Activated CD4-positive, alpha-beta T cell treated with anti-CD3 and anti-CD28 coated beads, Interleukin-2, Interleukin-4, amounts not matched to agents 100 ng/mL and 50 ng/mL, durations not matched to agents 16 hours and 8 hours (primary cell): ENCODE data around the gene CIAO2B.
A peak's percentile ranks its signal among the peaks of the same experiment; 100 is the strongest.

Source experiments
- DNase-seq: peaks from one replicate; pipeline ENCODE4 v3.0.0-alpha.2; 2020; ENCODE audit warnings: low spot score

Gene CIAO2B

GRCh38 chr16:66919569-66920298 lies 14.5 kb downstream of the CIAO2B start:
- no peak for DNase-seq

- DNase-seq: no peak
Observed at GRCh38 chr16:66918803-66919568, 15.2 kb downstream of the CIAO2B start, which contains the start of gene CDH16. Gene CDH16, minus strand, starts transcription at chr16:66918885. Its CDS starts 820 bp downstream, at chr16:66918065.

- no peak for DNase-seq
Observed at GRCh38 chr16:66918355-66918754, 15.8 kb downstream of the CIAO2B start.

DNA sequence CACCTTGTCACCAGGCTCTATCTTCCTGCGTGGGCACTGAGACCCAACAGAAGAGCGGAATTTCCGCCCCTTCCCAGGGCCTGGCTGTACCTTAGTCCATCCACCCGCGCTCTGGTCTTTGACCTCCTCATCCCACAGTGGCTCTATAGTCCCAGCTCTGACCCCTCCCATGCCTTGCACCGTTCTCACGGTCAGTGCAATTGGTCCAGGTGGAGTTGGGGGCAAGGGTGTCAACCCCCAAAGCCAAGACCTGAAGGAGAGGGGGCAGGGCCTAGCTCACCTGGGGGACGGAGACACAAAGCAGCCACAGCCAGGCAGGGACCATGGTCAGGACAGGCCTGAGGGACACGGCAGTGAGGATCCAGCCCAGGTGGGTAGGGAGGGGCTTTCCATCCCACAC lies 16.5 kb downstream of the CIAO2B start:
- DNase-seq: no peak

- no peak for DNase-seq
Observed at GRCh38 chr16:66916518-66916917, 17.7 kb downstream of the CIAO2B start.

- DNase-seq: no peak
Observed at GRCh38 chr16:66915041-66915440, 19.2 kb downstream of the CIAO2B start.

GRCh38 chr16:66914541-66914940 lies 19.7 kb downstream of the CIAO2B start:
- no peak for DNase-seq

DNA sequence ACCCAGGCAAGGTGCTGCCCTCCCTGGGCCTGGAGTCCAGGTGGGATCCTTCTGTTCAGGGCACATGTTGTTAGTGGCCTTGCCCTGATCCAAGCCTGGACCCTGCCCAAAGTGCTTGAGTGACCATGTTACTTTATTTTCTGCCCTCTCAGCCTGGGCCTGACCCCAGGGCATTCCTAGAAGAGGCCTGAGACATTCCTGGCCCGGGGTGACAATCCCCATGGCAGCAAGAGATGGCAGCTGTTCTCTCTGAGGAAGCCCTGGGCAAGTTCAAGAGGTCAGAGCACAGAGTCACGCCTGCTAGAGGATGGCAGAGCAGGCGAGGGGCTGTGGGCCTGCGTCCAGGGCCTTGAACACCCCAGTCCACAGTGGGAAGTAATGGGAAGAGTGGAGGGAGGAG lies 20.5 kb downstream of the CIAO2B start:
- no peak for DNase-seq

GRCh38 chr16:66913081-66913480 lies 21.1 kb downstream of the CIAO2B start:
- no peak for DNase-seq

DNA sequence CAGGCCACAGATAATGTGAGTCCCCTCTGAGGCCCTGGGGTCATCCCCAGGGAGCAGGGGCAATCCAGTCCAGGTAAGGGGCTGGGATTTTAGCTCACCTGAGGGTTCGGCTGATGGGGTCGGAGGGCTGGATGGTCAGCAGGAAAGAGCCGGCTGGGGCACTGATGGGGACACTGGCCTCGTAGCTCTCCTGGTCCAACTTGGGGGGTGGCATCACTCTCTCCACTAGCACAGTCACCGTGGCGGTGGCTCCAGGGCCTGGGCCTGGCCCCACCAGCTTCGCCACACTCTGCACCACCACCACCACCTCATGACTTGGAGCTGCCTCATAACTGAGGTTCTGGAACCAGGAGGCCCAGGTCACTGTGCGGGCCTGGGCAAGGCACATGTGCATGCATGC lies 22.4 kb downstream of the CIAO2B start:
- no peak for DNase-seq

- DNase-seq: no peak
Observed at GRCh38 chr16:66911112-66911511, 23.1 kb downstream of the CIAO2B start.

GRCh38 chr16:66910175-66910940 lies 23.8 kb downstream of the CIAO2B start:
- no peak for DNase-seq

- DNase-seq: no peak
Observed at GRCh38 chr16:66908762-66909559, 25.2 kb downstream of the CIAO2B start.

DNA sequence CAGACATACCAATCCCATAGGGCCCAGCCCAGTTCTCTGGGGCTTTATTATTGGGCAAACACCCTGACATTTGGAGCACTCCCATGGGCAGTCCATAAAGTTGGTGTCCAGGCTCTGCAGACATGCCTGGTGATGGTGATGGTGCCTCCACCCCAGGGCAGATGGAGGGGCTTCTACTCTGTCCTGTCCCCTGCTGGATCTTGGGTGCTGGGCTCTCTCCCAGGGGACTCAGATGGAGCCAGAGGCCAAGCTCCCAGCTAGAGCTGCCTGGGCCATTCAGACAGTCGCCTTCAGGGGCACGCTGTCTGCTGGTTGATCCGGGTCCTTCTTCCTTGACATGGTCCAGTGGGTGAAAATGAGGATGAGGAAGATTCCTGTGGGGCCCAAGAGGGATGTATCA lies 26.1 kb downstream of the CIAO2B start:
- no peak for DNase-seq

- DNase-seq: no peak
Observed at GRCh38 chr16:66906916-66907836, 27.0 kb downstream of the CIAO2B start.

DNA sequence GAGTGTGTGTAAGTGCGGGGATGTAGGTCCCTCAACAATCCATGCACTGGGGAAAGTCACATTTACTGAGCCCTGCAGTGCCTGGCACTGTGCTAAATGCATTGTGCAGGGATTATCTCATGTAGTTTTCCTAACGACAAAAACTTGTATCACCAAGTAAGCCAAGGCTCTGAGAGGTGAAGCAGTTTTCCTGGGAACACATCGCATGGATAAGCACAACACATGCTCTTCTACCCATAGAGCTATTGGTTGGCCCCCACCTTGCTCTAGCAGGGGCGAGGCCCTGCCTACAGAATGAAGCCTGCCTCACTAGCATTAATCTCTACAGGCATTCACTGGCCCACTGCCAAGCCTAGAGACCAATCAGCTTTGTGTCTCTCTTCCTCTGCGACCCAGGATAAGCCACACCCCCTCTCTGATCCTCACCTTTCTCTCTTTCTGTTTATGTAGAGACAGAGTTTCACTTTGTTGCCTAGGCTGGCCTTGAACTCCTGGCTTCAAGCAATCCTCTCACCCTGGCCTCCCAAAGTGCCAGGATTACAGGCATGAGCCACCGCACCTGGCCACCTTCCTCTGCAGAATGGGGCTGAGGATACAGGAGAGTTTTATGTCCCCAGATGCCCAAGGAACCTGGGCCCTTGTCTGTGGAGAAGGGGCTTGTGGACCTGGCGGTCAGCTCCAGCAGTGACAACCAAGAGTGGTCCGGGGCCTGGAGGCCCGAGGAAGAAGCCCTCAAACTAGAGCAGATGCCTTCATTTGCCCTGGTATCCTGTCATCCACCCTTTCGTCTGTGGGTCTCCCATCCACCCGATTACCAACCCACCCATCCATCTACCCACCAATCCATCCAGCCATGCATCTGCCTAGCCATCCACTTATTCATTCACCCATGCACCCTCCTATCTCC lies 28.3 kb downstream of the CIAO2B start:
- DNase-seq: peak; percentile 17

GRCh38 chr16:66904846-66905632 lies 29.2 kb downstream of the CIAO2B start:
- DNase-seq: no peak

GRCh38 chr16:66904428-66904845 lies 29.8 kb downstream of the CIAO2B start:
- no peak for DNase-seq
